K562 (cell line): ENCODE measurements around the gene MOB1B. TPM values are rescaled to one million over a fixed set of nuclear protein-coding genes. Genes with fewer than 3 reads are reported as not detected.

Experiments used
- CAMTA2 ChIP-seq: fragments of 250-450 bp; sonication (Bioruptor Pico); conservative IDR thresholded peaks from 2 replicates; pipeline ENCODE4 v1.5.1; 2022
- CLOCK ChIP-seq: fragments of 250-450 bp; sonication (Bioruptor Pico); IDR thresholded peaks from 2 replicates; pipeline ENCODE4 v1.4.0; 2020; ENCODE audit warnings: mild to moderate bottlenecking, moderate library complexity, borderline replicate concordance
- EGR1 ChIP-seq: fragments of 450-650 bp; conservative IDR thresholded peaks from 2 replicates; pipeline ENCODE4 v1.6.1; 2017; ENCODE audit warnings: mild to moderate bottlenecking
- ELF4 ChIP-seq: fragments of 450-650 bp; formaldehyde crosslinking; IDR thresholded peaks from 2 replicates; pipeline ENCODE4 v1.4.0; 2022; ENCODE audit warnings: missing genetic modification characterization
- ETS1 ChIP-seq: conservative IDR thresholded peaks from 2 replicates; pipeline ENCODE4 v1.6.1; 2011; ENCODE audit warnings: low read depth, mild to moderate bottlenecking, low read length; ENCODE audit not compliant: control insufficient read depth
- ETV1 ChIP-seq: fragments of 450-650 bp; conservative IDR thresholded peaks from 2 replicates; pipeline ENCODE4 v1.6.1; 2016; ENCODE audit warnings: missing genetic modification characterization, control low read depth, low read depth, missing compliant biosample characterization
- FOSL1 ChIP-seq: fragments of 200-800 bp; sonication (Bioruptor generic); conservative IDR thresholded peaks from 2 replicates; pipeline ENCODE4 v1.6.1; 2016; ENCODE audit warnings: missing genetic modification characterization, missing compliant biosample characterization
- HMBOX1 ChIP-seq: sonication (generic); IDR thresholded peaks from 2 replicates; pipeline ENCODE4 v1.6.1; 2016
- JUN ChIP-seq, 2 experiments: sonication (generic) in 1 of 2; formaldehyde crosslinking in 1 of 2; IDR thresholded peaks; 2 replicates each; pipeline versions ENCODE4 v1.6.1 to v1.8.0; 2012 to 2022; ENCODE audit warnings: borderline replicate concordance in 2 of 2, mild to moderate bottlenecking in 2 of 2, improper control_type of control experiment in 1 of 2, low read depth in 1 of 2, low read length in 1 of 2, missing genetic modification reagents in 1 of 2
- NCOA2 ChIP-seq, 2 experiments: fragments of 450-650 bp; IDR thresholded peaks; 2 replicates each; pipeline ENCODE4 v1.6.1; 2018; ENCODE audit warnings: mild to moderate bottlenecking in 2 of 2, moderate library complexity in 1 of 2; ENCODE audit not compliant: partially characterized antibody in 2 of 2
- NFIC ChIP-seq: fragments of 450-650 bp; IDR thresholded peaks from 2 replicates; pipeline ENCODE4 v1.6.1; 2017; ENCODE audit warnings: mild to moderate bottlenecking, inconsistent platforms
- NR2C1 ChIP-seq, 2 experiments: fragments of 450-650 bp; IDR thresholded peaks; 2 replicates each; pipeline ENCODE4 v1.6.1; 2017; ENCODE audit warnings: mild to moderate bottlenecking in 2 of 2, antibody characterized with exemption in 1 of 2, inconsistent platforms in 1 of 2, missing compliant biosample characterization in 1 of 2, missing genetic modification characterization in 1 of 2
- POLR2A ChIP-seq: fragments of 450-650 bp; conservative IDR thresholded peaks from 2 replicates; pipeline ENCODE4 v1.6.1; 2016
- RCOR1 ChIP-seq, 2 experiments: IDR thresholded peaks; 2 replicates each; pipeline ENCODE4 v1.6.1; 2012; ENCODE audit warnings: low read depth in 2 of 2, low read length in 2 of 2, borderline replicate concordance in 1 of 2, improper control_type of control experiment in 1 of 2
- SNAPC5 ChIP-seq: fragments of 250-450 bp; sonication (Bioruptor Pico); IDR thresholded peaks from 2 replicates; pipeline ENCODE4 v1.8.0; 2021; ENCODE audit warnings: moderate library complexity, mild to moderate bottlenecking, inconsistent platforms
- TAL1 ChIP-seq: fragments of 450-650 bp; IDR thresholded peaks from 2 replicates; pipeline ENCODE4 v1.6.1; 2016; ENCODE audit warnings: mild to moderate bottlenecking
- TARDBP ChIP-seq: fragments of 450-650 bp; IDR thresholded peaks from 2 replicates; pipeline ENCODE4 v1.6.1; 2016
- TEAD4 ChIP-seq, 2 experiments: sonication (generic) in 1 of 2; formaldehyde crosslinking in 1 of 2; IDR thresholded peaks; 2 replicates each; pipeline versions ENCODE4 v1.6.1 to v1.8.0; 2012 to 2022; ENCODE audit warnings: borderline replicate concordance in 1 of 2, inconsistent platforms in 1 of 2, low read length in 1 of 2, mild to moderate bottlenecking in 1 of 2, missing genetic modification reagents in 1 of 2
- ZBED1 ChIP-seq: IDR thresholded peaks from 2 replicates; pipeline ENCODE4 v1.6.1; 2014
- ZBTB8A ChIP-seq: fragments of 450-650 bp; IDR thresholded peaks from 2 replicates; pipeline ENCODE4 v1.6.1; 2018; ENCODE audit warnings: mild to moderate bottlenecking, moderate library complexity; ENCODE audit not compliant: partially characterized antibody
- ZFP1 ChIP-seq: fragments of 450-650 bp; formaldehyde crosslinking; IDR thresholded peaks from 2 replicates; pipeline ENCODE4 v1.4.0; 2020; ENCODE audit warnings: mild to moderate bottlenecking, mixed read lengths
- ZNF282 ChIP-seq: sonication (generic); formaldehyde crosslinking; IDR thresholded peaks from 2 replicates; pipeline ENCODE4 v1.8.1; 2023; ENCODE audit warnings: missing genetic modification reagents
- ZNF384 ChIP-seq: IDR thresholded peaks from 2 replicates; pipeline ENCODE4 v1.6.1; 2012; ENCODE audit warnings: low read depth, low read length, improper control_type of control experiment
- ZNF445 ChIP-seq: fragments of 250-450 bp; sonication (Bioruptor Pico); IDR thresholded peaks from 2 replicates; pipeline ENCODE4 v1.4.0; 2020; ENCODE audit warnings: low read depth, mild to moderate bottlenecking, moderate library complexity
- ZNF561 ChIP-seq: fragments of 450-650 bp; formaldehyde crosslinking; conservative IDR thresholded peaks from 2 replicates; pipeline ENCODE4 v1.4.0; 2020; ENCODE audit warnings: mild to moderate bottlenecking, moderate library complexity
- ZNF79 ChIP-seq: fragments of 250-450 bp; sonication (Bioruptor Pico); IDR thresholded peaks from 2 replicates; pipeline ENCODE4 v1.4.0; 2020; ENCODE audit warnings: low read depth, mild to moderate bottlenecking, moderate library complexity
- polyA plus RNA-seq, 8 experiments: library from polyadenylated mRNA; depleted of rRNA in 4 of 8; stranded (reverse) in 5 of 8; unstranded in 3 of 8; fragments of >200 nt; fragmentation: Nextera tagmentation in 2 of 8; fragmentation: Illumina TruSeq in 1 of 8; extraction: Ambion mirVana in 2 of 8; extraction: Trizol in 1 of 8; gene quantifications; 2 replicates each; pipeline versions ENCODE4 v1.2.1 to v1.2.3, GENCODE V29; 2011 to 2014; ENCODE audit warnings: inconsistent platforms in 1 of 8, missing spikeins in 1 of 8
- total RNA-seq, 7 experiments: library from RNA; depleted of rRNA in 6 of 7; stranded (reverse); fragments of >200 nt in 6 of 7; fragmentation: Illumina TruSeq in 2 of 7; extraction: Trizol in 2 of 7; gene quantifications; 2 replicates each; pipeline versions ENCODE4 v1.2.1 to v1.2.3, GENCODE V29; 2011 to 2021; ENCODE audit warnings: low replicate concordance in 1 of 7

MOB1B gene
- total and polyA plus RNA-seq, 9 of the 15 experiments (the other 6 are each of a cell fraction or from before 2014, with no cell fraction given), result 8.4 to 37.8 (median 19.0) TPM

GRCh38 chr4:70903291-70903603 is 1.1 kb downstream of the MOB1B start (continued):
- TF ChIP-seq JUN (IDR thresholded peaks at IDR 0.05; ENCODE audit: borderline replicate concordance, low read depth, low read length) (peak; percentile 73), JUN (CRISPR knock-in tag; IDR thresholded peaks at IDR 0.05; ENCODE audit: borderline replicate concordance) (no peak), ETS1 (peak; percentile 93), CAMTA2 (CRISPR knock-in tag) (no peak), ZNF384 (0 out of 2 replicates have a peak, but pooled peaks have one; percentile 67), EGR1 (peak; percentile 81), CLOCK (peak; percentile 42; the same call in 1 of the 2 replicates), ZBED1 (peak; percentile 97), HMBOX1 (peak; percentile 92), FOSL1 (tag) (peak; percentile 73; the same call in 1 of the 2 replicates), ZNF561 (CRISPR knock-in tag) (no peak), NR2C1 (IDR thresholded peaks at IDR 0.05) (peak; percentile 70), NR2C1 (tag; IDR thresholded peaks at IDR 0.05) (peak; percentile 85), ZNF79 (CRISPR knock-in tag) (0 out of 2 replicates have a peak, but pooled peaks have one; percentile 34), ZBTB8A (no peak), ZNF282 (CRISPR knock-in tag) (no peak), ZNF445 (CRISPR knock-in tag) (peak; percentile 81), ZFP1 (0 out of 2 replicates have a peak, but pooled peaks have one; percentile 29), ETV1 (tag) (peak; percentile 86), ELF4 (peak; percentile 99), NFIC (peak; percentile 99), TAL1 (peak; percentile 100), NCOA2 (IDR thresholded peaks at IDR 0.05; ENCODE audit: partially characterized antibody in 2 of 2) (peak; percentile 94 to 95), TARDBP (peak; percentile 94), TEAD4 (IDR thresholded peaks at IDR 0.05; ENCODE audit: low read length) (peak; percentile 100), TEAD4 (CRISPR knock-in tag; IDR thresholded peaks at IDR 0.05; ENCODE audit: borderline replicate concordance) (no peak), RCOR1 (IDR thresholded peaks at IDR 0.05; ENCODE audit: borderline replicate concordance in 1 of 2, low read depth in 2 of 2, low read length in 2 of 2) (peak; percentile 98 to 99), SNAPC5 (CRISPR knock-in tag) (no peak), POLR2A (no peak; the same call in 1 of the 2 replicates)
